Urothelium cell line (cell line): ENCODE data around the gene ATP8B3.

Experiments used
- DNase-seq: peaks from one replicate; pipeline ENCODE4 v3.0.0; 2011; ENCODE audit warnings: low spot score, mixed read lengths
- FAIRE-seq: peaks from 2 replicates; lab custom pipeline; 2011; peaks lifted over from hg19 to GRCh38; lab: Jason Lieb, UNC

The ATP8B3 gene

GRCh38 chr19:1748115-1748872 is 63.8 kb downstream of the ATP8B3 start:
- DNase-seq (peak; percentile 46), FAIRE-seq (no peak)

- DNase-seq, result peak; percentile 92
These were observed 64.6 kb downstream of the ATP8B3 start for GRCh38 chr19:1747285-1748114.

GRCh38 chr19:1746401-1747284 is 65.4 kb downstream of the ATP8B3 start:
- FAIRE-seq, result peak; percentile 50
- no peak for DNase-seq

More at GRCh38 chr19:1747285-1748114, 64.6 kb downstream of the ATP8B3 start:
- peak; percentile 81 for FAIRE-seq

- DNase-seq (peak; percentile 54), FAIRE-seq (no peak)
These were observed 66.5 kb downstream of the ATP8B3 start for GRCh38 chr19:1745589-1746031.

GRCh38 chr19:1744822-1745563 is 67.1 kb downstream of the ATP8B3 start:
- FAIRE-seq (no peak), DNase-seq (no peak)

- FAIRE-seq, result no peak
- no peak for DNase-seq
These were observed 67.9 kb downstream of the ATP8B3 start for GRCh38 chr19:1744133-1744665.

- DNase-seq (no peak), FAIRE-seq (no peak)
These were observed 68.9 kb downstream of the ATP8B3 start for GRCh38 chr19:1742989-1743696.

- DNase-seq (no peak), FAIRE-seq (no peak)
These were observed 72.0 kb downstream of the ATP8B3 start for GRCh38 chr19:1739960-1740629.

GRCh38 chr19:1736927-1737326 is 75.1 kb downstream of the ATP8B3 start:
- FAIRE-seq (no peak), DNase-seq (no peak)

GRCh38 chr19:1736280-1736679 is 75.8 kb downstream of the ATP8B3 start:
- DNase-seq (no peak), FAIRE-seq (no peak)

- DNase-seq, result no peak
These were observed 77.6 kb downstream of the ATP8B3 start for GRCh38 chr19:1734321-1734966.

More at GRCh38 chr19:1734321-1734966, 77.6 kb downstream of the ATP8B3 start:
- no peak for FAIRE-seq
